Hepatocyte (in vitro differentiated cells): ENCODE results near the gene VWA5B1. TPM values are rescaled to one million over a fixed set of nuclear protein-coding genes. Genes with fewer than 3 reads are reported as not detected.

Source experiments
- DNase-seq: peaks from one replicate; pipeline ENCODE4 v3.0.0-alpha.2; 2016; ENCODE audit warnings: low spot score
- H2AFZ ChIP-seq: fragments of 200-600 bp; sonication (generic); 2 replicates; pipeline ENCODE4 v1.6.0; 2016; ENCODE audit warnings: antibody characterized with exemption, mild to moderate bottlenecking
- H3K27ac ChIP-seq: fragments of 200-600 bp; sonication (generic); 2 replicates; pipeline ENCODE4 v1.5.1; 2016; ENCODE audit warnings: mild to moderate bottlenecking
- H3K27me3 ChIP-seq: fragments of 200-600 bp; sonication (generic); 2 replicates; pipeline ENCODE4 v1.6.1; 2016
- H3K36me3 ChIP-seq: fragments of 200-600 bp; sonication (generic); replicated peaks from 2 replicates; pipeline ENCODE4 v1.5.1; 2016; ENCODE audit warnings: low read depth; ENCODE audit not compliant: insufficient read depth
- H3K4me1 ChIP-seq: fragments of 200-600 bp; sonication (generic); 2 replicates; pipeline ENCODE4 v1.5.1; 2016; ENCODE audit warnings: mild to moderate bottlenecking, moderate library complexity; ENCODE audit not compliant: insufficient read depth
- H3K4me2 ChIP-seq: fragments of 200-600 bp; sonication (generic); 2 replicates; pipeline ENCODE4 v1.6.0; 2016
- H3K4me3 ChIP-seq: fragments of 200-600 bp; sonication (generic); 2 replicates; pipeline ENCODE4 v1.5.1; 2016; ENCODE audit warnings: mild to moderate bottlenecking
- H3K79me2 ChIP-seq: fragments of 200-600 bp; sonication (generic); 2 replicates; pipeline ENCODE4 v1.6.0; 2017; ENCODE audit warnings: mild to moderate bottlenecking
- H3K9me2 ChIP-seq: fragments of 200-600 bp; sonication (generic); replicated peaks from 2 replicates; pipeline ENCODE4 v1.6.0; 2017; ENCODE audit warnings: mild to moderate bottlenecking; ENCODE audit not compliant: insufficient read depth
- H3K9me3 ChIP-seq: fragments of 200-600 bp; sonication (generic); 2 replicates; pipeline ENCODE4 v1.5.1; 2016; ENCODE audit warnings: low read depth, mild to moderate bottlenecking
- H4K20me1 ChIP-seq: fragments of 200-600 bp; sonication (generic); 2 replicates; pipeline ENCODE4 v1.6.0; 2016; ENCODE audit warnings: mild to moderate bottlenecking; ENCODE audit not compliant: insufficient read depth, poor library complexity, severe bottlenecking
- CTCF ChIP-seq: fragments of 200-600 bp; sonication (generic); IDR thresholded peaks from 2 replicates; pipeline ENCODE4 v1.5.1; 2016; ENCODE audit warnings: antibody characterized with exemption, mild to moderate bottlenecking; ENCODE audit not compliant: poor library complexity
- EZH2 ChIP-seq: fragments of 200-600 bp; sonication (generic); IDR thresholded peaks from 2 replicates; pipeline ENCODE4 v1.6.1; 2016; ENCODE audit warnings: antibody characterized with exemption, mild to moderate bottlenecking, borderline replicate concordance
- EZH2phosphoT487 ChIP-seq: fragments of 200-600 bp; sonication (generic); IDR thresholded peaks from one replicate; pipeline ENCODE4 v1.6.1; 2018; ENCODE audit warnings: antibody characterized with exemption, mild to moderate bottlenecking, low read depth, moderate library complexity; ENCODE audit not compliant: unreplicated experiment, severe bottlenecking
- WGBS: methylation state at CpG from one replicate; pipeline ENCODE4 v1.1.6; 2016; ENCODE audit warnings: low lambda C conversion rate; ENCODE audit errors: missing lambda C conversion rate; 5-methylcytosine and 5-hydroxymethylcytosine counted together
- polyA plus RNA-seq: library from polyadenylated mRNA; unstranded; fragments of >200 nt; fragmentation: Nextera tagmentation; extraction: Ambion mirVana; gene quantifications from 2 replicates; pipeline ENCODE4 v1.2.1, GENCODE V29; 2016
- total RNA-seq: library from RNA; depleted of rRNA; stranded (reverse); fragments of >200 nt; gene quantifications from 2 replicates; pipeline ENCODE4 v1.2.3, GENCODE V29; 2014

Gene VWA5B1
- total and polyA plus RNA-seq, 2 experiments from 2014 or later: 0.33 to 0.35 TPM

- DNase-seq: no peak
- TF ChIP-seq CTCF (no peak), EZH2phosphoT487 (no peak), EZH2 (no peak)
- H2AFZ ChIP-seq: no peak overlapping the region
- H3K9me3 ChIP-seq: no peaks in the 10 kb centered on the region
- no peaks in the 10 kb centered on the region for H4K20me1 ChIP-seq
- H3K27ac ChIP-seq: no peak overlapping the region
- peaks cover 24% of the 10 kb centered on the region for H3K27me3 ChIP-seq
- H3K79me2 ChIP-seq: no peaks in the 10 kb centered on the region
- no peak overlapping the region for H3K4me2 ChIP-seq
- no peaks in the 10 kb centered on the region for H3K36me3 ChIP-seq
- no peak overlapping the region for H3K4me3 ChIP-seq
- H3K4me1 ChIP-seq: no peaks in the 10 kb centered on the region
- WGBS: 89% methylated on average over 3 of the region's 3 CpGs
- H3K9me2 ChIP-seq: no peaks in the 10 kb centered on the region
Measured at GRCh38 chr1:20323613-20323920, 32.9 kb downstream of the VWA5B1 start.

- Histone ChIP-seq H3K79me2 (no peaks in the 10 kb centered on the region), H2AFZ (no peak overlapping the region), H3K4me3 (no peak overlapping the region), H3K9me2 (no peaks in the 10 kb centered on the region), H3K9me3 (no peaks in the 10 kb centered on the region), H3K27me3 (peaks cover 24% of the 10 kb centered on the region), H3K4me2 (no peak overlapping the region), H3K4me1 (no peaks in the 10 kb centered on the region), H4K20me1 (no peaks in the 10 kb centered on the region), H3K36me3 (no peaks in the 10 kb centered on the region), H3K27ac (no peak overlapping the region)
- no peak for DNase-seq
- TF ChIP-seq CTCF: no peak
- no peak for TF ChIP-seq EZH2phosphoT487
- no peak for TF ChIP-seq EZH2
- 78% methylated on average over 8 of the region's 8 CpGs for WGBS
Measured at GRCh38 chr1:20324704-20325406, 34.2 kb downstream of the VWA5B1 start.

DNA sequence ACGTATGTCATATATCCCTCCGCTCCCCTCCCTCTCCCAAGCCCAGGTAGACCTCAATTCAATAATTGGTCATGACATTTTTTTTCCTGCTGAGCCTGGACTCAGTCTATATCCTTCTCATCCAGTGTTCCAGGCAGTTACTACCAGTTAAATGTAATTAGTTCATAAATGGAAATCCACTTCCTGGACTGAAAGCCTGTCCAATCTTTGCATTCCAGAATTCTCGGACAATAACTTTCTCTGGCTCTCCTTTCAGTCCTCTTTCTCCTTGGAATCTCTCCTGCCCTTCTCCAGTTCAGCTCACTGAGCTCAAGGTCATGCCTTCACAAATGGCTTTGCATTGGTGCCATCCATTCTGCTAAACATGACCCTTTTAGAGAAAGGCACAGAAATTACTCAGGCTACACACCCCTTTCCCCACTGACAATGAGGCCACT lies 34.8 kb downstream of the VWA5B1 start:
- Histone ChIP-seq H3K79me2 (no peaks in the 10 kb centered on the region), H3K4me3 (no peak overlapping the region), H3K9me3 (no peaks in the 10 kb centered on the region), H3K36me3 (no peaks in the 10 kb centered on the region), H3K9me2 (no peaks in the 10 kb centered on the region), H3K4me1 (no peaks in the 10 kb centered on the region), H3K27ac (no peak overlapping the region), H4K20me1 (no peaks in the 10 kb centered on the region), H3K4me2 (no peak overlapping the region), H3K27me3 (peaks cover 23% of the 10 kb centered on the region), H2AFZ (no peak overlapping the region)
- WGBS: 67% methylated on average over 3 of the region's 3 CpGs
- TF ChIP-seq EZH2 (no peak), CTCF (no peak), EZH2phosphoT487 (no peak)
- DNase-seq: no peak
